A673 (cell line): Measurements from ENCODE around the gene ANK2.

Experiments used
- EZH2 ChIP-seq: fragments of 200-600 bp; sonication (generic); IDR thresholded peaks from 2 replicates; pipeline ENCODE4 v1.6.1; 2017; ENCODE audit warnings: borderline replicate concordance, low read depth, mild to moderate bottlenecking, mixed read lengths, antibody characterized with exemption, low read length; ENCODE audit not compliant: poor library complexity, severe bottlenecking
- TF ChIP-seq, protein P1 (sequence below): fragments of 300-800, 200-600 bp; sonication (generic); conservative IDR thresholded peaks from 2 replicates; pipeline ENCODE4 v1.5.1; 2017; ENCODE audit warnings: low read depth, mild to moderate bottlenecking, antibody characterized with exemption, low read length, moderate library complexity, mixed read lengths

DNA sequence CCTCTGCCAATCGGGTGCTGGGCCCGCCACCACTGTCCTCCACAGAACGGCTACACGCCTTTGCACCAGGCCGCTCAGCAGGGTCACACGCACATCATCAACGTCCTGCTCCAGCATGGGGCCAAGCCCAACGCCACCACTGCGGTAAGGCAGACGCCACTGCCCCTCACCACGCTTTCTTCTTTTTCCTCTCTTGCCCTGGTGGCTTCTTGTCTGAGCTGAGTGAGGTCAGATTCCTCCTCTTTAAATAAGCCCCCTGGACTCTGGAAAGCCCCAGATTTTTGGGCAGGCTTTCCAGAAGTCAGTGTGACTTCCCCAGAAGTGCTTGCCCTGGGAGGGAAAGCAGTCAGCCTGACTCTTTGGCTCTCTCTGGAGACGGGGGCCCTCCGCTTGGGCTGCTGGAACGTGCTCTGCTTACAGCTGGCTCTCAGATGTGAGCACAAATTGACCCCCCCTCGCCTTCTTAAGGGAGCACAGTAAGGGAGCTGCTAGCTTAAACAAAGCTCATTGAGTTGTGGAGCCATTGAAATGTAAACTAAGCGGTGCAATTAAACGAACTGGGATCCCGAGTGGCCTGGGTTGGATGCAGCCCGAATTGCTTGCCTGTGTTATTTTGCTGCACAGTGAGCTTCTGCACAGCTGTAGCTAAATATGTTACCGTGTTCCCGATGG is 243.1 kb downstream of the ANK2 start:
- TF ChIP-seq, protein P1, sequence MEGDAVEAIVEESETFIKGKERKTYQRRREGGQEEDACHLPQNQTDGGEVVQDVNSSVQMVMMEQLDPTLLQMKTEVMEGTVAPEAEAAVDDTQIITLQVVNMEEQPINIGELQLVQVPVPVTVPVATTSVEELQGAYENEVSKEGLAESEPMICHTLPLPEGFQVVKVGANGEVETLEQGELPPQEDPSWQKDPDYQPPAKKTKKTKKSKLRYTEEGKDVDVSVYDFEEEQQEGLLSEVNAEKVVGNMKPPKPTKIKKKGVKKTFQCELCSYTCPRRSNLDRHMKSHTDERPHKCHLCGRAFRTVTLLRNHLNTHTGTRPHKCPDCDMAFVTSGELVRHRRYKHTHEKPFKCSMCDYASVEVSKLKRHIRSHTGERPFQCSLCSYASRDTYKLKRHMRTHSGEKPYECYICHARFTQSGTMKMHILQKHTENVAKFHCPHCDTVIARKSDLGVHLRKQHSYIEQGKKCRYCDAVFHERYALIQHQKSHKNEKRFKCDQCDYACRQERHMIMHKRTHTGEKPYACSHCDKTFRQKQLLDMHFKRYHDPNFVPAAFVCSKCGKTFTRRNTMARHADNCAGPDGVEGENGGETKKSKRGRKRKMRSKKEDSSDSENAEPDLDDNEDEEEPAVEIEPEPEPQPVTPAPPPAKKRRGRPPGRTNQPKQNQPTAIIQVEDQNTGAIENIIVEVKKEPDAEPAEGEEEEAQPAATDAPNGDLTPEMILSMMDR, result no peak
- TF ChIP-seq EZH2, result no peak
